Natural killer cell (primary cell): ENCODE data around the gene OPRL1. TPM values are rescaled to one million over a fixed set of nuclear protein-coding genes. Genes with fewer than 3 reads are reported as not detected.

ENCODE experiments used
- ATAC-seq, 3 donors: fragments of 150-1000 bp in 2 of 3; fragments of 200-7000 bp in 1 of 3; cut with Tn5 transposase; 1 replicate in 1 of 3; 2 replicates in 2 of 3; pipeline ENCODE4 v1.10.0; 2021; ENCODE audit warnings: mild to moderate bottlenecking in 2 of 3, moderate library complexity in 2 of 3
- DNase-seq, 2 donors: peaks; one replicate each; pipeline versions ENCODE4 v3.0.0 to v3.0.0-alpha.2; 2013 to 2021; ENCODE audit warnings: mixed read lengths in 1 of 2
- H3K27ac ChIP-seq: one replicate; pipeline ENCODE4 v1.5.1; 2013; ENCODE audit warnings: mild to moderate bottlenecking, low read length
- H3K27me3 ChIP-seq: one replicate; pipeline ENCODE4 v1.6.1; 2013; ENCODE audit warnings: low read length; ENCODE audit not compliant: control insufficient read depth, insufficient read depth
- H3K36me3 ChIP-seq: one replicate; pipeline ENCODE4 v1.6.1; 2013; ENCODE audit warnings: low read length; ENCODE audit not compliant: control insufficient read depth, insufficient read depth
- H3K4me1 ChIP-seq: one replicate; pipeline ENCODE4 v1.6.1; 2013; ENCODE audit warnings: low read length; ENCODE audit not compliant: control insufficient read depth, insufficient read depth
- H3K4me3 ChIP-seq: one replicate; pipeline ENCODE4 v1.5.1; 2013; ENCODE audit warnings: low read length
- H3K9me3 ChIP-seq: one replicate; pipeline ENCODE4 v1.6.1; 2013; ENCODE audit warnings: low read length; ENCODE audit not compliant: control insufficient read depth, insufficient read depth
- H3K27ac Mint-ChIP-seq, 2 donors: one replicate each; pipeline ENCODE4 v1.8.0; 2022; ENCODE audit warnings: mild to moderate bottlenecking in 2 of 2, mixed read lengths in 2 of 2, moderate library complexity in 1 of 2
- H3K27me3 Mint-ChIP-seq, 2 donors: one replicate each; pipeline ENCODE4 v1.8.0; 2022; ENCODE audit warnings: low read depth in 2 of 2, mixed read lengths in 2 of 2
- H3K36me3 Mint-ChIP-seq: one replicate; pipeline ENCODE4 v1.8.0; 2022; ENCODE audit warnings: mixed read lengths
- H3K4me1 Mint-ChIP-seq, 2 donors: one replicate each; pipeline ENCODE4 v1.8.0; 2022; ENCODE audit warnings: mixed read lengths in 2 of 2
- H3K4me3 Mint-ChIP-seq: one replicate; pipeline ENCODE4 v1.8.0; 2022; ENCODE audit warnings: mild to moderate bottlenecking, moderate library complexity, mixed read lengths
- H3K9me3 Mint-ChIP-seq, 2 donors: one replicate each; pipeline ENCODE4 v1.8.0; 2022; ENCODE audit warnings: mixed read lengths in 2 of 2
- CTCF ChIP-seq: fragments of 200-600 bp; IDR thresholded peaks from one replicate; pipeline ENCODE4 v1.8.0; 2022; ENCODE audit warnings: antibody characterized with exemption
- WGBS: methylation state at CpG from one replicate; pipeline ENCODE4 v1.1.7; 2013; ENCODE audit warnings: missing lambda C conversion rate; ENCODE audit not compliant: insufficient coverage; 5-methylcytosine and 5-hydroxymethylcytosine counted together
- intact Hi-C: fragments of 100-400 bp; cut with micrococcal nuclease; formaldehyde crosslinking; loops from one replicate; pipeline ENCODE4 v1.14.2; 2022
- total RNA-seq, 4 donors: library from RNA; stranded (reverse); fragments of 120-200 nt in 1 of 4; gene quantifications; one replicate each; pipeline versions ENCODE4 v1.2.3 to v1.2.4, GENCODE V29; 2013 to 2022

The OPRL1 gene
- total RNA-seq, 3 donors from 2014 or later (not counting 1 experiment from before 2014, with no cell fraction given), result 1.2 to 2.2 (median 1.4) TPM

GRCh38 chr20:64146936-64147477 is 67.1 kb downstream of the OPRL1 start:
- peaks cover 0 to 4% of the 10 kb centered on the region in 2 donors for H3K4me1 Mint-ChIP-seq
- H3K36me3 Mint-ChIP-seq, result no peaks in the 10 kb centered on the region
- peaks cover 0 to 2% of the 10 kb centered on the region in 2 donors for H3K9me3 Mint-ChIP-seq
- H3K4me1 ChIP-seq, result no peaks in the 10 kb centered on the region
- no peaks in the 10 kb centered on the region for H3K27me3 ChIP-seq
- peaks cover 12% of the 10 kb centered on the region for H3K9me3 ChIP-seq
- no peak overlapping the region for H3K27ac ChIP-seq
- no peak for ATAC-seq
- no peak overlapping the region for H3K4me3 Mint-ChIP-seq
- H3K4me3 ChIP-seq, result no peak overlapping the region
- WGBS, result 88% methylated on average over 10 of the region's 12 CpGs
- peaks cover 3 to 4% of the 10 kb centered on the region in 2 donors for H3K27me3 Mint-ChIP-seq
- no peak for TF ChIP-seq CTCF
- H3K27ac Mint-ChIP-seq, result no peak overlapping the region
- DNase-seq, result no peak
- no peaks in the 10 kb centered on the region for H3K36me3 ChIP-seq
- intact Hi-C loops, result no loop called here

- no peaks in the 10 kb centered on the region for H3K4me1 Mint-ChIP-seq
- no peaks in the 10 kb centered on the region for H3K36me3 ChIP-seq
- H3K4me3 Mint-ChIP-seq, result no peak overlapping the region
- peaks cover 12% of the 10 kb centered on the region for H3K9me3 ChIP-seq
- no peak for ATAC-seq
- TF ChIP-seq CTCF, result no peak
- peaks cover 0 to 2% of the 10 kb centered on the region in 2 donors for H3K9me3 Mint-ChIP-seq
- H3K27ac Mint-ChIP-seq, result no peak overlapping the region
- H3K27me3 Mint-ChIP-seq, result peaks cover 0 to 3% of the 10 kb centered on the region in 2 donors
- no peaks in the 10 kb centered on the region for H3K27me3 ChIP-seq
- no peak for DNase-seq
- intact Hi-C loops, result no loop called here
- H3K27ac ChIP-seq, result no peak overlapping the region
- H3K4me1 ChIP-seq, result no peaks in the 10 kb centered on the region
- H3K36me3 Mint-ChIP-seq, result no peaks in the 10 kb centered on the region
- 83% methylated on average over 5 of the region's 5 CpGs for WGBS
- H3K4me3 ChIP-seq, result no peak overlapping the region
Observed at GRCh38 chr20:64148581-64148980, 68.7 kb downstream of the OPRL1 start.

GRCh38 chr20:64149141-64149540 is 69.3 kb downstream of the OPRL1 start:
- intact Hi-C loops, result no loop called here
- WGBS, result 89% methylated on average over 7 of the region's 7 CpGs
- H3K9me3 Mint-ChIP-seq, result peaks cover 0 to 2% of the 10 kb centered on the region in 2 donors
- H3K36me3 Mint-ChIP-seq, result no peaks in the 10 kb centered on the region
- no peaks in the 10 kb centered on the region for H3K36me3 ChIP-seq
- H3K4me3 ChIP-seq, result no peak overlapping the region
- no peaks in the 10 kb centered on the region for H3K4me1 Mint-ChIP-seq
- TF ChIP-seq CTCF, result no peak
- no peak for ATAC-seq
- no peak overlapping the region for H3K4me3 Mint-ChIP-seq
- peaks cover 12% of the 10 kb centered on the region for H3K9me3 ChIP-seq
- peaks cover 0 to 5% of the 10 kb centered on the region in 2 donors for H3K27me3 Mint-ChIP-seq
- no peak for DNase-seq
- H3K27ac ChIP-seq, result no peak overlapping the region
- H3K27me3 ChIP-seq, result no peaks in the 10 kb centered on the region
- H3K4me1 ChIP-seq, result no peaks in the 10 kb centered on the region
- H3K27ac Mint-ChIP-seq, result no peak overlapping the region
